NCI-H446 (cell line): ENCODE data around the gene PXN.
A peak's percentile ranks its signal among the peaks of the same experiment; 100 is the strongest.

Source experiments
- DNase-seq, 2 experiments: peaks; one replicate each; lab custom pipeline; 2025; lab: John Stamatoyannopoulos, UW

Gene PXN

GRCh38 chr12:120265473-120266179 lies at the start of gene PXN:
PXN (minus strand) TSS chr12:120265730; CDS start chr12:120265629, 101 bp downstream.
- peak; percentile 29 to 82 for DNase-seq

- DNase-seq = peak in 1 of 2 experiments; percentile 13
Measured at GRCh38 chr12:120314220-120314619, 48.7 kb upstream of the PXN start.

- DNase-seq = peak; percentile 89 to 93
Measured at GRCh38 chr12:120301962-120302815, 36.7 kb upstream of the PXN start, which contains the start of gene SIRT4. SIRT4 (plus strand) TSS chr12:120302321; CDS start chr12:120303562, 1,241 bp downstream.

GRCh38 chr12:120292661-120293531 lies 27.4 kb upstream of the PXN start, which contains the start of gene RNU4-1:
RNU4-1 (minus strand) TSS chr12:120293237.
- DNase-seq = peak; percentile 93 to 99

- DNase-seq = no peak
Measured at GRCh38 chr12:120292411-120292660, 26.8 kb upstream of the PXN start.

GRCh38 chr12:120290609-120291305 lies 25.2 kb upstream of the PXN start:
- DNase-seq = no peak

- DNase-seq = no peak
Measured at GRCh38 chr12:120287491-120287890, 22.0 kb upstream of the PXN start.

- no peak for DNase-seq
Measured at GRCh38 chr12:120286768-120287490, 21.4 kb upstream of the PXN start.

- DNase-seq = no peak
Measured at GRCh38 chr12:120284381-120284780, 18.9 kb upstream of the PXN start.

GRCh38 chr12:120283318-120283717 lies 17.8 kb upstream of the PXN start:
- no peak for DNase-seq

GRCh38 chr12:120278137-120279069 lies 12.9 kb upstream of the PXN start:
- no peak for DNase-seq

- DNase-seq = no peak
Measured at GRCh38 chr12:120276734-120277133, 11.2 kb upstream of the PXN start.

- DNase-seq = no peak
Measured at GRCh38 chr12:120267736-120268135, 2.2 kb upstream of the PXN start.

GRCh38 chr12:120266180-120266870 lies 795 bp upstream of the PXN start:
- no peak for DNase-seq

- no peak for DNase-seq
Measured at GRCh38 chr12:120264904-120265472, 542 bp downstream of the PXN start.

GRCh38 chr12:120264086-120264903 lies 1.2 kb downstream of the PXN start:
- DNase-seq = no peak

- DNase-seq = no peak
Measured at GRCh38 chr12:120263748-120264085, 1.8 kb downstream of the PXN start.
